GM12864 (cell line): ENCODE data around the gene POLR2E.
"Not testable (repeated sequence)": the region's sequence is repeated elsewhere in the genome, so short reads cannot be mapped to it uniquely, and the experiment has no call there.

Experiments used
- DNase-seq: peaks from one replicate; pipeline ENCODE4 v3.0.0-alpha.2; 2011; ENCODE audit warnings: low read depth
- H3K4me3 ChIP-seq: 2 replicates; pipeline ENCODE4 v1.5.1; 2011; ENCODE audit warnings: mild to moderate bottlenecking, low read depth, low read length, control low read depth
- TF ChIP-seq, protein P1 (sequence below): IDR thresholded peaks from 2 replicates; pipeline ENCODE4 v1.5.1; 2011; ENCODE audit warnings: low read depth, mild to moderate bottlenecking, moderate library complexity, low read length, control low read depth, inconsistent platforms; ENCODE audit errors: missing control alignments

The POLR2E gene

DNA sequence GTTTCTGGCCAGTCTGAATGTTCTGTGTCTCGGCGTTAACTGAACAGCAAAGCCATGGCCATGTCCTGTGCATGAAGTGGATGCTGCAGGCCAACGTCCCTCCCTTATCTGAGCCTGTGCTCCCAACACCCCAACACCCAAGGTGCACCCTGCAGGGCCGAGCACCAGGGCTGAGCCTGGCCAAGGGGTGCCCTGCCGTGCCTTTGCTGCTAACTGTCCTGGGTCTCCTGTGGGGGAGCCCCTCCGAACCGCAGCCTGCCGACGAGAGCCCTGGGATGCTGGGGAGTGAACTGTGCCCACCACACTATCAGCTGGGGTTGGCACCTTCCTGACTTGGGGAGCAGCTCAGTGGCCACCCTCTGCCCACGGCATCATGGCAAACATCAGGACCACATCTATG, 26.2 kb upstream of the POLR2E start:
- TF ChIP-seq, protein P1, sequence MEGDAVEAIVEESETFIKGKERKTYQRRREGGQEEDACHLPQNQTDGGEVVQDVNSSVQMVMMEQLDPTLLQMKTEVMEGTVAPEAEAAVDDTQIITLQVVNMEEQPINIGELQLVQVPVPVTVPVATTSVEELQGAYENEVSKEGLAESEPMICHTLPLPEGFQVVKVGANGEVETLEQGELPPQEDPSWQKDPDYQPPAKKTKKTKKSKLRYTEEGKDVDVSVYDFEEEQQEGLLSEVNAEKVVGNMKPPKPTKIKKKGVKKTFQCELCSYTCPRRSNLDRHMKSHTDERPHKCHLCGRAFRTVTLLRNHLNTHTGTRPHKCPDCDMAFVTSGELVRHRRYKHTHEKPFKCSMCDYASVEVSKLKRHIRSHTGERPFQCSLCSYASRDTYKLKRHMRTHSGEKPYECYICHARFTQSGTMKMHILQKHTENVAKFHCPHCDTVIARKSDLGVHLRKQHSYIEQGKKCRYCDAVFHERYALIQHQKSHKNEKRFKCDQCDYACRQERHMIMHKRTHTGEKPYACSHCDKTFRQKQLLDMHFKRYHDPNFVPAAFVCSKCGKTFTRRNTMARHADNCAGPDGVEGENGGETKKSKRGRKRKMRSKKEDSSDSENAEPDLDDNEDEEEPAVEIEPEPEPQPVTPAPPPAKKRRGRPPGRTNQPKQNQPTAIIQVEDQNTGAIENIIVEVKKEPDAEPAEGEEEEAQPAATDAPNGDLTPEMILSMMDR = no peak
- no peak overlapping the region for H3K4me3 ChIP-seq
- DNase-seq = no peak

DNA sequence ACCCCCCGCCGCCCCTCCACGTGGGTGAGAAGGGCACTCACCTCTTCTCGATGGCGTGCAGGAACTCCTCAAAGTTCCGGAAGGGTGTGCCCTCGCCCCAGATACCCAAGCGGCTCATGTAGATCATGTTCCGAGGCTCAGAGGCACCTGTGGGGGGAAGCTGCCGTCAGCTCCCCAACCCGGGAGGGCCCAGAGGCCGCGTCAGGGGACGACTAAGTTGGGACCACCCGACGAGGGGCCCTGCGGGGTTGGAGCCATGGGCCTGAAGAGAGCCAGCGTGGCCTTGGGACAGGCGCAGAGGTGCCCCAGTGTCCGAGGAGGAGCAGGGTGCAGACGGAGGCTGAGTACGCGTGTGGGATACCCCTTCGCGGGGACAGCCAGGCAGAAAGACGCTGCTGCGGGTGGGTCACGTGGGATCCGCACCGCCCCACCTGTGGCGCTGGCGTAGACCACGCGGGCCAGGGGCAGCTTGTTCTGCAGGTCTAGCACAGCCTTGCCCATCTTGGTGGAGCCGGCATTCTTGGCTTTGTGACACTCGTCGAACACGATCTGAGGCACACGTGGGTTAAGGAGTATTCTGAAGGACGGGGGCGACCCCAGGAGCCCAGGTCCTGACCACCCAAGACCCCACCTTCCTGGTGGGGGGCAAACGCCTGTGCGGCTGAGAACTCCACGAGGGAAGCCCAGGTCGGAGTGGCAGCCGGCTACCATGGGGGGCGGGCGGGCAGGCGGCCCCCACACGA, 24.5 kb upstream of the POLR2E start:
- TF ChIP-seq, protein P1 = no peak
- DNase-seq = no peak
- no peak overlapping the region for H3K4me3 ChIP-seq

DNA sequence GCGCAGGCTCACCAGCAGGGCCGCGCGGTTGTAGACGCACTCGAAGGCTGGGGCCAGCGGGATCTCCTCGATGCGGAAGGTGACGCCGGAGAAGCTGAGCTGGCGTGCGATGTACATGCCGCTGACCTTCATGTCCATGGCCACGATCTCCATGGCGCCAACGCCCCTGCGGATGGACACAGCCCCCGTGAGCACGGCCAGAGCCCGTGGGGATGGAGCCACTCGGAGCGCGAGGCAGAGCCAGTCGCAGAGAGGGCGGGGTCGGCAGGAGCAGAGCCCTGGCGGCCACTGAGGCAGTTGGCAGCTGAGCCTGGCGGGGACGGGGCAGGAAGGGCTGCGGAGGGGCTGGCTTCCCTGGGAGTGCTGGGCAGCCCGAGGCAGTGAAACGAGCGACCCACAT, 23.8 kb upstream of the POLR2E start:
- TF ChIP-seq, protein P1 = no peak
- H3K4me3 ChIP-seq = no peak overlapping the region
- no peak for DNase-seq

DNA sequence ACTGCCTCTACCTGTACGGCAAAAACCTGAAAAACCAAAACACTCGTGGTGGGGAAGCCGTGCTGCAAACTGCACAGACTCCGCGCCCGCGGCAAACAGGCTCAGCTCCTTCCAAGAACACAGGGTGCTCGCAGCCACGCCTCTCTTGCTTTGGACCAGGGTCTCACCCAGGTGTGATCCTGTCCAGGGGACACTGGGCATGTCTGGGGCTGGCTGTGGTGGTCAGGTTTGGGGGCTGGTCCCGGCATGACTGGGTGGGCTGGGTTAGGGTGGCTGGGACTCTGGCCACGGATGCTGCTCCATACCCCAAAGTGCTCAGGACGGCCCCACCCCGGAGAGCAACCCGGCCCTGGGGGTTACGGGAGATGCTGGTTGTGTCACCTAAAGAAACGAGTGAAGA, 22.5 kb upstream of the POLR2E start:
- TF ChIP-seq, protein P1 = no peak
- no peak overlapping the region for H3K4me3 ChIP-seq
- no peak for DNase-seq

DNA sequence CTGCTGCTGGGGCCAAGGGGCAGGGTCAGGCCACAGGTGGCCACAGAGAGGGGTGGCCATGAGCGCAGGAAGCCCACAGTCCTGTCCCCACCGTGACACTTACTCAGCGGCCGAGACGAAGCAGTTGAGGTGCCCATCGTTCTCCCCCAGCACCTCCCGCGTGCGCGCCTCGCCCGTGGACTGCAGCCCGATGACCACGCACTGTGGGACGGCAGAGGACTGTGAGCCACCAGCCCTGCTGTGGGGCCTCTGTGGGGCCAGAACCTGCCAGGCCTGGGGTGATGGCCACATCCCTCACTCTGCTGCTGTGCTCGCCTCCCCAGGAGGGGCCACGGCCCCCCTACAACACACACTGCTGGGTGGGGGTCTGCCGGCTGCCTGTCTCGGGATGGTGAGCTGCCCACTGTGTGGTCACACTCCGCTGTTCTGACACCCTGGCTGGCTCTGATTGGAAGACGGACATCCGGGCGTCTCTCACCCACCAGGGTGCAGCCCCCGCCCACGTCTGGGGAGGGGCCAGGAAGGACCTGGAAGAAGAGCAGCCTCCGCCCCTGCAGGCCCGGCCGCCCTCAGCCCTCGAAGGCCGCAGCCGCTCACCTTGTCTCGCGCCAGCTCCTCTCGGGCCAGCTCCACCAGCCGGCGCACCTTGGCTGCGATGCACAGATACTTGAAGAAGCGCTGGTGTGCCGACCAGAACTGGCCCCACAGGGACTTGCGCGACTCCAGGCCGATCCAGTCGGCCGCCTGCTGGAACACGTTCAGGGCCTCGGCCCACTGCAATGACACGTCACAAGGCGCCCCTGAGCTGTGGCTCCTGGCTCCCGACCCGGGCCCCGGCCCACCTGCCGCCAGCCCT, 21.8 kb upstream of the POLR2E start:
- DNase-seq = no peak
- TF ChIP-seq, protein P1 = no peak
- H3K4me3 ChIP-seq = no peak overlapping the region

DNA sequence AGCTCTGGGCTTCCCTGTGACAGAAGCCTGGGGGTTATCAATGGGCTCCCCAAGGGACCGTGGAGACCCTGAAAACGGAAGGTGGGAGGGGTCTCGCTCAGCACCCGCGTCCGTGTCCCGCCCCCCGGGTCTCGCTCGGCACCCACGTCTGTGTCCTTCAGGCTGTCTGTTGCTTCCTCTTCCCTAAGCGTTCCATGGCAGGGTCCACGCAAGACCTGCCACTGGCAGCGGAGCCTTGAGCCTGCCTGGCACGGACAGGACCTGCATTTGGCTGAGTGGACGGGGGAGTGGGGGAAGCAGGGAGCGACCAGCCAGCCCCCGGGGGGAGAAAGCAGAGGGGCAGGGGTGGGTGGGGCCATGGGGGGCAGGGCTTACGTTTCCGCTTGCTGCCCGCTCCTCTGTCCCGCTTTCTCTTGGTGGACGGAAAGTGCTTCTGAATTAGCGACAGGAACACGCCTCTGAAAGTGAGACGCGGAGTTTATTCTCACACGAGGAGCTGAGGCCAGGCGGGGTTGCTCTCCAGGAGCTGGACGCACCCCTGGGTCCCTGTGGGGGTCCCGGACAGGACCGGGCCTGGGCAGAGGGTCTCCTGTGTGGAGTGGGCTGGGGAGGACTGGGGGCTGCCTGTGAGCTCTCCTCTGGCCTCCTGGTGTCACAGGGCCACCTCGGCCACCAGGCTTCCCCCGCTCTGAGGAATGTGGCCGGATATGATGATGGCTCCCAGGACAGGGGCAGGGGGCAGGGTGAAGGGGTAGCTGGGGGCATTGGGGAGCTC, 20.7 kb upstream of the POLR2E start:
- DNase-seq = no peak
- TF ChIP-seq, protein P1 = no peak
- no peak overlapping the region for H3K4me3 ChIP-seq

DNA sequence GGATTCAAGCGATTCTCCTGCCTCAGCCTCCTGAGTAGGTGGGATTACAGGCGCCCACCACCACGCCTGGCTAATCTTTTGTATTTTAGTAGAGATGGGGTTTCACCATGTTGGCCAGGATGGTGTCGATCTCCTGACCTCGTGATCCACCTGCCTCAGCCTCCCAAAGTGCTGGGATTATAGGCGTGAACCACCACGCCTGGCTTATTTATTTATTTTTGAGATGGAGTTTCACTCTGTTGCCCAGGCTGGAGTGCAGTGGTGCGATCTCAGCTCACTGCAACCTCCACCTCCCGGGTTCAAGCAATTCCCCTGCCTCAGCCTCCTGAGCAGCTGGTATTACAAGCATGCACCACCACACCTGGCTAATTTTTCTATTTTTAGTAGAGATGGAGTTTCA, 19.6 kb upstream of the POLR2E start:
- not testable (repeated sequence) for DNase-seq, H3K4me3 ChIP-seq
